Measurements from ENCODE around the gene TBC1D4.

DNA sequence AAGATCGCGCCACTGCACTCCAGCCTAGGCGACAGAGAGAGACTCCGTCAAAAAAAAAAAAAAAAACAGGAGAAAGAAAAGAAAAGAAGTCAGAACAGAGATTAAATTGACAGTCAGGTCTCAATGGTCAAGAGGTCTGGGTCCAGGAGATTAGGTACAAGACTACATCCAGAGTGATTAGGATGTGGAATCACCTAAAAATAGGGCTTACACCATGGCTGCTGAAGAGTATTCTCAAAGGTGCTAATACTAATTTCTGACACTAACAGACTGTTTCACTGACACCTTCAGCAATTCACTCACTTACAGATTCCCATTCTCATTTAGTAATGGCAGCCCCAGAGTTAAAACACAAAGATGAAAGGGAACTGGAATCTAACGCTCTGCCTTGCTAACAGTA lies 91.7 kb downstream of the TBC1D4 start:
- TF ChIP-seq ELF4 (IDR thresholded peaks at IDR 0.05) = no peak
- no peak for TF ChIP-seq HDGF (IDR thresholded peaks at IDR 0.05; ENCODE audit: borderline replicate concordance)

All from HEK293T (cell line).